Activated naive CD4-positive, alpha-beta T cell treated with anti-CD3 and anti-CD28 coated beads, Interleukin-2, amount 50 U/mL, for 24 hours (primary cell): ENCODE results near the gene CLMP.

ENCODE experiments used
- H3K27ac Mint-ChIP-seq: one replicate; pipeline ENCODE4 v1.8.0; 2021; ENCODE audit warnings: mild to moderate bottlenecking, mixed read lengths
- H3K27me3 Mint-ChIP-seq: one replicate; pipeline ENCODE4 v1.8.0; 2021; ENCODE audit warnings: mixed read lengths
- H3K36me3 Mint-ChIP-seq: one replicate; pipeline ENCODE4 v1.8.0; 2021; ENCODE audit warnings: mixed read lengths
- H3K4me1 Mint-ChIP-seq: one replicate; pipeline ENCODE4 v1.8.0; 2021; ENCODE audit warnings: mixed read lengths
- H3K4me3 Mint-ChIP-seq: one replicate; pipeline ENCODE4 v1.8.0; 2021; ENCODE audit warnings: mild to moderate bottlenecking, mixed read lengths
- H3K9me3 Mint-ChIP-seq: one replicate; pipeline ENCODE4 v1.8.0; 2021; ENCODE audit warnings: mixed read lengths

The CLMP gene

DNA sequence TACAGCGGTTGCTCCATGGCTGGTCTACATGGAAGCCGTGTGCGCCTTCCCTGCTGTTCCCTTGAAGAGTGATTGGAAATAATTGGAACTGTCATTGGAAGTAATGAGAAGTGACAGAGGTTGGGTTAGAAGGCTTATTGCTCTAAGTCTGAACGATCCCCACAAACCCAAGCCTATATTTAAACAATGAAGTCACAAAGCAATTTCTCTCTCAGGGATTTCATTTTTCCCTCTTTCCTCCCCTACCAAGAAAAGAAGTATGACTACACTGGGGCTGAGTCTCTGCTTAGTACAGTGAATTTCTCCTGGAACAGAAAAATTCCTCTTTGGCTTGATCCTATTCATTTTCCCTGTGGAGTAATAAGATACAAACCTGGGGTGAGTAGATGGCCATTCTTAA lies 7.8 kb downstream of the CLMP start:
- Mint-ChIP-seq H3K27me3 (peaks cover 18% of the 10 kb centered on the region), H3K36me3 (no peaks in the 10 kb centered on the region), H3K9me3 (no peaks in the 10 kb centered on the region), H3K27ac (no peak overlapping the region), H3K4me3 (no peak overlapping the region), H3K4me1 (peaks cover 7% of the 10 kb centered on the region)

GRCh38 chr11:123186286-123186685 lies 8.8 kb downstream of the CLMP start:
- H3K4me1 Mint-ChIP-seq = no peaks in the 10 kb centered on the region
- no peaks in the 10 kb centered on the region for H3K9me3 Mint-ChIP-seq
- H3K36me3 Mint-ChIP-seq = no peaks in the 10 kb centered on the region
- H3K27me3 Mint-ChIP-seq = peaks cover 16% of the 10 kb centered on the region
- H3K27ac Mint-ChIP-seq = no peak overlapping the region
- H3K4me3 Mint-ChIP-seq = no peak overlapping the region

GRCh38 chr11:123185326-123185725 lies 9.7 kb downstream of the CLMP start:
- H3K27ac Mint-ChIP-seq = no peak overlapping the region
- H3K4me1 Mint-ChIP-seq = no peaks in the 10 kb centered on the region
- H3K27me3 Mint-ChIP-seq = peaks cover 16% of the 10 kb centered on the region
- H3K4me3 Mint-ChIP-seq = no peak overlapping the region
- H3K9me3 Mint-ChIP-seq = no peaks in the 10 kb centered on the region
- no peaks in the 10 kb centered on the region for H3K36me3 Mint-ChIP-seq

DNA sequence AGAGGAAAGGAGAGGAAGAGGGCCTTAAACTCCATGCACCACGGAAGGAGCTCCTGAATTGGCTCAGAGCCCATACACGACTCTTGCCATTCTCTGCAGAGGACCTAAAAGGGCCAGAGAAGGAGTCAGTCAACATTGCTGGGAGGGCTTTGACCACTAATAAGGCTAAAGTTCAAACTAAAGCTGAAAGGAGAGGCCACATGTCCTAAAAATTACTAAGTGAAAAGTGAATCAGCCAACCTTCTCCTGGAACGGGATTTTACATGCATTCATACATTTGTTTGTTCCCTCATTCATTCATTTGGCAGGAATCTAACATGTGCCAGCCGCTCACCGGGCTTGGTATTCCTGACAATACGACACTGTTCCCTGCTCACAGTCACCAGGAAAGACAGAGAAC lies 10.5 kb downstream of the CLMP start:
- no peaks in the 10 kb centered on the region for H3K36me3 Mint-ChIP-seq
- H3K9me3 Mint-ChIP-seq = no peaks in the 10 kb centered on the region
- H3K27ac Mint-ChIP-seq = no peak overlapping the region
- no peaks in the 10 kb centered on the region for H3K4me1 Mint-ChIP-seq
- no peak overlapping the region for H3K4me3 Mint-ChIP-seq
- peaks cover 16% of the 10 kb centered on the region for H3K27me3 Mint-ChIP-seq

DNA sequence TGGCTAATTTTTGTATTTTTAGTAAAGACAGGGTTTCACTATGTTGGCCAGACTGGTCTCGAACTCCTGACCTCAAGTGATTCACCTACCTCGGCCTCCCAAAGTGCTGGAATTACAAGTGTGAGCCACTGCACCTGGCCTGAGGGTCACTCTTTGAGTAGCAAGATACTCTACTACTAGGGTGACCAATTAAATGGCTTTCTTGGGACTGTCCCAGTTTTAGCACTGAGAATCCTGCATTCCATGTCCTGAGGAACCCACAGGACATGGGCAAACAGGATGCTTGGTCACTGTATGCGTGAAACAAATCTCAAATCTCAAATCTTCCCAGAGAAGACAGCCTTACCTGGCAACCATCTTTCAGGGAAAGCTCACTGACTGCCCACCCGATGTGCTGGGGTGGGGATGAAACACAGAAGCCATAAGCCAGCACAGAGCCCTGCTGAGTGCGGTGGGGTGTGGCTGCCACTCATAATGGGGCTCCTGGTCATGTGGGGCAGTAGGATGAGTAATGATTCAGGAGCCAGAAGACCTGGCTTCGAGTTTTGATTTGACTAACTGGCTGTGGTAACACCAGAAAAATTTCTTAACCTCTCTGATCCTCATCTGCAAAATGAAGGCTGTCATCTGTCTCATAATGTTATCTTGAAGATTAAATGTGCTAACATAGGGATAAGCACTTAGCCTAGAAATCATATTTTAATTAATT lies 11.5 kb downstream of the CLMP start:
- Mint-ChIP-seq H3K27me3 (peaks cover 12% of the 10 kb centered on the region), H3K4me3 (no peak overlapping the region), H3K36me3 (no peaks in the 10 kb centered on the region), H3K4me1 (no peaks in the 10 kb centered on the region), H3K27ac (no peak overlapping the region), H3K9me3 (no peaks in the 10 kb centered on the region)

DNA sequence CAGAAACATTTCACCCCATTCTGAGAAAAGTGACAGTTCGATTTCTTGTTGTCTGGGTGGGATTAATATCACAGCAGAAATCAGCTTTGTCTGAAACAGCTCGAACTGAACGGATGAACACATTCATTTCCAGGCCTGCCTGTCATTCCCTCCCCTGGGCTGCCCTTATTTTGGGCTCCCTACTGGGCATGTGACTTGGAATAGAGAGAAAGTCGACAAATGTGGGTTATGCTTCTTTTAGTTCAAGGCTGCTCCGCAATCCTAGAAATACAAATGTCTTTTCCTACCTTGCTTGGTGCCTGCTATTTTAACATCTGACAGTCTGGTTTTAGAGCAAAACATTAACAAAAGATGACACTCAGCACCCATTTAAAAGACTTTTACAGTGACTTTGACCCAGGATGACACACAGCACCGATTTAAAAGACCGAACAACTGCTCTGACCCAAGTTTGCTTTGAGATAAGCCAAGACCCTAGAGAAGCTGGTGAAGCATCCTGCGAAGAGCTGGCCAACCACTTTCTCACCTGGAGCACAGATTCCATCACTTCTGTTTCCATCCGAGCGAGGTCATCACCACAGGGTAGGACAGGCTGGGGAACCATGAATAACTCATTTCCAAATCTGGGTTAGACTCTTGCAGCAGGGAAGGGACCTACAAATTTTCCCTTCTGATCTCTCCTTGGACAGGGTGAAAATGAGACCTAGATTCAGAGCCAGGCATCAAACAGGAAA lies 13.1 kb downstream of the CLMP start:
- Mint-ChIP-seq H3K27me3 (peaks cover 5% of the 10 kb centered on the region), H3K4me3 (no peak overlapping the region), H3K4me1 (no peaks in the 10 kb centered on the region), H3K27ac (no peak overlapping the region), H3K9me3 (no peaks in the 10 kb centered on the region), H3K36me3 (no peaks in the 10 kb centered on the region)

- Mint-ChIP-seq H3K4me1 (no peaks in the 10 kb centered on the region), H3K4me3 (no peak overlapping the region), H3K27me3 (peaks cover 5% of the 10 kb centered on the region), H3K9me3 (no peaks in the 10 kb centered on the region), H3K36me3 (no peaks in the 10 kb centered on the region), H3K27ac (no peak overlapping the region)
Measured at GRCh38 chr11:123181075-123181474, 14.0 kb downstream of the CLMP start.

DNA sequence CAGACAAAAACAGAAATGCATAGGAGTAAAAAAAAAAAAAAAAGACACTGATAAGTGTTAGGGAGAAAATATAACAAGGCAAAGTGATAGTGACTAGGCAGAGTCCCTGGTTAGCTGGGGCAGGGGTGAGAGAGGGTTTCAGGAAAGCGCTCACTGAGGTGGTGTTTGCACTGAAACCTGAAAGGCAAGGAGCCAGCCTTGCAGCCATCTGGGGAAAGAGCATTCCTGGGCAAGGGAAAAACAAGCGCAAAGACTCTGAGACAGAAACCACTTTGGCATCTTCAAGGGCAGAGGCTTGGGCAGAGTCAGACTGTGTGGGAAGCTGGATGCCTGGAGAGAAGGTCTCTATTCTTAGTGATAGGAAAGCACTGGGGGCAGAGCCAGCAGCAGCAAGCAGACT lies 14.5 kb downstream of the CLMP start:
- H3K9me3 Mint-ChIP-seq = no peaks in the 10 kb centered on the region
- peaks cover 5% of the 10 kb centered on the region for H3K27me3 Mint-ChIP-seq
- no peaks in the 10 kb centered on the region for H3K36me3 Mint-ChIP-seq
- H3K4me3 Mint-ChIP-seq = no peak overlapping the region
- no peak overlapping the region for H3K27ac Mint-ChIP-seq
- no peaks in the 10 kb centered on the region for H3K4me1 Mint-ChIP-seq

DNA sequence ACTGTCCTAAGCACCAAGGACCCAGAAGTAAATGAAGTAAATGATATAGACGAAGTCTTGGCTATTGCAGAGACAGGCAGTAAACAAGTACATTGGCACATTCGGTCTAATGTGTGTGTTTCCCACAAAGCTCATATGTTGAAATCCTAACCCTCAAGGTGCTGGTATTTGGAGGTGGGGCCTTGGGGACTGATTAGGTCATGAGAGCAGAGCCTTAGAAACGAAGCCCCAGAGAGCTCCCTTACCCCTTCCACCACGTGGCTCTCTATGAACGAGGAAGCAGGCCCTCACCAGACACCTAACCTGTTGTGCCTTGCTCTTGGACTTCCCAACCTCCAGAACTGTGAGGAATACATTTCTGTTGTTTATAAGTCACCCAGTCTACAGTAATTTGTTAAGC lies 14.9 kb downstream of the CLMP start:
- H3K36me3 Mint-ChIP-seq = no peaks in the 10 kb centered on the region
- no peak overlapping the region for H3K27ac Mint-ChIP-seq
- H3K4me1 Mint-ChIP-seq = no peaks in the 10 kb centered on the region
- H3K9me3 Mint-ChIP-seq = no peaks in the 10 kb centered on the region
- H3K27me3 Mint-ChIP-seq = peaks cover 3% of the 10 kb centered on the region
- no peak overlapping the region for H3K4me3 Mint-ChIP-seq

DNA sequence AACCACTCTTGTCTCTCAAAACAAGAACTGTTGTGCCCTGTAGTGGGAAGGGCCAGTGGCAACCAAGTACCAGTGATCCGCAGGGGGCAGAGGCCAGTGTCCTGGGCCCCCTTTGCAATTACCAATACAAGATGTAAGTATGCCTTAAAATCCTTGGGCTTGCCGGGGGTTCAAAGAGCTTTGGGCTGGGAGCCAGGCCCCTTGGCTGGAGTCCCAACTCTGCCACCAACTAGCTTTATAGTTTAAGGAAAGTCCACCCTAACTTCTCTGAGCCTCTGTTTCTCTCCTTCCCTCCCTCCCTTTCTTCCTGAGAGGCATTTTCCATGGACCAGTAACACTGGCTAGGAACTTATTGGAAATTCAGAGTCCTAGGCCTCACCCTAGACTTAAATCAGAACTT lies 15.5 kb downstream of the CLMP start:
- Mint-ChIP-seq H3K27me3 (no peaks in the 10 kb centered on the region), H3K9me3 (no peaks in the 10 kb centered on the region), H3K27ac (no peak overlapping the region), H3K36me3 (no peaks in the 10 kb centered on the region), H3K4me1 (no peaks in the 10 kb centered on the region), H3K4me3 (no peak overlapping the region)

DNA sequence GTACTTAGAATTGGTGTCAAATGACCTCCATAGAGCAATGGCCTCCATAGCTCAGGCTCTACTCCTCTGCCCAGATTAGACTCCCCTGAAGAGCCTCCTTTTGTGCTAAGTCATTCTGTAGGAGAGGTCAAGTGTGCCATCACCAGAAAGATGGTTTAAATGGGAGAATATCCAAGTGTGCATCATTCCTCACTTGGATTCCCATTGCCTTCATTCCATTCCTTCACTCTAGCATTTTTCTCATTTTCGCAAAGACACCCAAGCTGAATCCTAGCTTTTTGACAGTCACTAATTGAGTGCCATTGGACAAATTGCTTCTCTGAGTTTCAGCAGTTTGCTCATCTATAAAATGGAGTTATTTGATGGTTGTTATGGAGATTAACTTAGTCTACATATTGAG lies 16.9 kb downstream of the CLMP start:
- no peak overlapping the region for H3K27ac Mint-ChIP-seq
- H3K9me3 Mint-ChIP-seq = no peaks in the 10 kb centered on the region
- H3K4me1 Mint-ChIP-seq = no peaks in the 10 kb centered on the region
- H3K4me3 Mint-ChIP-seq = no peak overlapping the region
- no peaks in the 10 kb centered on the region for H3K27me3 Mint-ChIP-seq
- no peaks in the 10 kb centered on the region for H3K36me3 Mint-ChIP-seq

DNA sequence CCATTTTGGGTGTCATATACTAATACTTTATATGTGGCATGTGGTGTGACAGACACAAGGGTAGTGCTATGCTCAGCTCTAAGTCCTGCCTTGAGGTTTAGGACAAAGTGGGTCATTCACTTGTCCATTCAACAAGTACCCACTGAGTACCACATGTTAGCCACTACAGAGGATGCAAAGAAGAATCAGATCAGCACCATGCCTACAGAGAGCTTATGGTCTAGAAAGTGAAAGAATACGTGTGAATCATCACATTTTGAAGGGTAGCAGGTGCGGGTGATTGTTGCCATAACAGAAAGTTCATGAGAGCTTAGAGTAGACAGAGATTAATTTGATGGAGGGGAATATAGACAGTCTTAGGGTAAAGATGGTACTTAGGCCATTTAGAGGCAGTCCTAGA lies 18.3 kb downstream of the CLMP start:
- H3K4me1 Mint-ChIP-seq = no peaks in the 10 kb centered on the region
- H3K9me3 Mint-ChIP-seq = no peaks in the 10 kb centered on the region
- H3K4me3 Mint-ChIP-seq = no peak overlapping the region
- no peaks in the 10 kb centered on the region for H3K27me3 Mint-ChIP-seq
- no peaks in the 10 kb centered on the region for H3K36me3 Mint-ChIP-seq
- no peak overlapping the region for H3K27ac Mint-ChIP-seq

DNA sequence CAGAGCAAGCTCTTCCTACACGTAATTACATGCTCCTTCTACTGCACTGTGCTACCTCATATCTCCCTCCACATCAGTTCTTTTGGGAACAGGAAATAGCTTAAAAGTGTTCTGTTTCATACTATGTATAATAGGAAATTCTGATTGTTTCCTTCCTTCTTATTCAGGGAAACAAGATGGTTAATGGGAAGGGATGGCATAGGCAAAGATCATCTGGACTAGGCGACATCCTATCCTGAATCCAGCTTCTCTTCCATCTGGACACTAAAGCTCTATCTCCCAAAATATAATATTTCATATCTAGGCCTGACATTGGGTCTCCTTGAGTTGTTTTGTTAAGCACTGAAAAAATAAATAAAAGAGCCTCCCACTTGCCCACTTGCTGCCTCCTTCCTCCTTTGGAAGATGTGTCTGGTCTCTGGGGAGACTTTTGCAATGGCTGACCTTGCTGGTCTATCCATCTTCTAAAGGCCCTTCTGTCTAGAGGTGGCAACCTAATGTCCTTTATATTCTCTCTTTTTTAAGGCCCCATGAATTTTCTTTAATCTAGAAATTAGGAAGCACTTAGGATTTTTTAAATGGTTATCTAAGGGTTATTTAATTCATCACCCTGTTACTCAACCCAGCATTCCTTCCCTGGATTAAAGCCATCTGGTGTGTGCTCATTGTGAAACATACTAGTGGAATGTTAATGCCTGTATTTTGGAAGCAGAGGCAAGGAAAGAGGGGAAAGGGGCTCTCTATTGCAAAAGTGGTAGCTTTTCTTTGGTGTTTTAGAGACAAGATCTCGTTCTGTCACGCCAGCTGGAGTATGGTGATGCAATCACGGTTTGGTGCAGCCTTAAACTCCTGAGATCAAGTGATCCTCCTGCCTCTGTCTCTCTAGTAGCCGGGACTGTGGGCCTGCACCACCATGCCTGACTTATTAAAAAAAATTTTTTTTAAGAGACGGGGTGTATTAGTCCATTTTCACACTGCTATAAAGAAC lies 20.6 kb downstream of the CLMP start:
- no peaks in the 10 kb centered on the region for H3K27me3 Mint-ChIP-seq
- no peaks in the 10 kb centered on the region for H3K4me1 Mint-ChIP-seq
- H3K27ac Mint-ChIP-seq = no peak overlapping the region
- H3K9me3 Mint-ChIP-seq = no peaks in the 10 kb centered on the region
- H3K36me3 Mint-ChIP-seq = no peaks in the 10 kb centered on the region
- H3K4me3 Mint-ChIP-seq = no peak overlapping the region

GRCh38 chr11:123173856-123174186 lies 21.2 kb downstream of the CLMP start:
- H3K9me3 Mint-ChIP-seq = no peaks in the 10 kb centered on the region
- H3K27ac Mint-ChIP-seq = no peak overlapping the region
- H3K4me3 Mint-ChIP-seq = no peak overlapping the region
- no peaks in the 10 kb centered on the region for H3K4me1 Mint-ChIP-seq
- H3K36me3 Mint-ChIP-seq = no peaks in the 10 kb centered on the region
- H3K27me3 Mint-ChIP-seq = no peaks in the 10 kb centered on the region

DNA sequence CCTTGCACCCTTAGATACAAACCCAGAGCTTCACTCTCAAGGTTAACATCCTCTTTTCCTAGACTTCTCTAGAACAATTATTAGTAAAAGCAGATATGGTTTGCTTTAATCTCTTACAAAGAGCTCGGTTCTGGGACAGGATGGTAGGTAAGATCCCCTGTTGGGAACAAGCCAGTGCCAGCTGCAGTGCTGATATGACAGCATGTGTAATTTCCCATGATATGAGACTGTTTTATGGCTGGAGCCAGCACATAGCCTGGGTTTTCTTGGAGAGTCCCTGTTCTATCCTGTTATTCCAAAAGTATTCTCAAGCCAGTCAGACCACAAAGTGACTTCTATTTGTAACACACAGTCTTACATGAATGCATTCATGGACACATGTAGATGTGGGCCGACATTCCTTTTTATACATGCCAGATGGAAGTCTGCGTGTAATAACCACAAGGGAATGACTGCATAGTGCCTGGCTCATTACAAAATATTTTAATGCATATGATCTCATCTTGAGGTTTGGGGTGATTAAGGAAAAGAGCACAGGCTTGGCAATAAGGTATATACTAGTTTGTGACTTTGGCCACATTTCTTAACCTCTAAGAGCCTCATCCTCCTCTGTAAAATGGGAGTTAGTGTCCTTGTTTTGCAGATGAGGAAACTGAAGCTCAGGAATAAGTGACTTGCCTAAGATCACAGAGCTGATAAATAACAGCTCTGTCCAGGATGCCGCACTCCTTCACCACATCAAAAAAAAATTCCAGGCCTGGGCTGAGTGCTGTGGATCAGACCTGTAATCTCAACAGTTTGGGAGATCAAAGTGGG lies 21.8 kb downstream of the CLMP start:
- Mint-ChIP-seq H3K27ac (no peak overlapping the region), H3K4me3 (no peak overlapping the region), H3K27me3 (no peaks in the 10 kb centered on the region), H3K4me1 (no peaks in the 10 kb centered on the region), H3K36me3 (no peaks in the 10 kb centered on the region), H3K9me3 (no peaks in the 10 kb centered on the region)
